Measurements from ENCODE around the gene OR7A17.

OR7A17 gene

DNA sequence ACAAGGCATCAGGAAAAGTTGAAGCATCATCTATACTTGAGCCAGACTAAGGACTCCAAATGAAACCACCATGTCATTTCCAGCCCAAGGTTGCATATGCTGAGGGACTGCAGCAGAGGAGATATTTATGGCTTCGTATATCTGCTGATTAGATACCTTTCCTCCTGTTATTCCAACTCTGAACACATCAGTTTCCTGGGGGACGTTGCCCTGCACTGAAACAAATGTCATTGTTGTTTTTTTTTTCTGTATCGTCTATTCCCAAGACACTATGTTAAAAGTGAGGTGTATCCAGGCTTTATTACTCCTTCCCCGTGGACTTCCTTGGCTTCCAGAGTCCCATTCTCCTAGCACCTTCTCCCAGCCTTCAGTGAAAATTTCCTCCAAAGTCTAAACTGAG lies at the start of gene OR7A17:
Gene OR7A17 (minus strand): TSS at position 101 of the 400 bp plus-strand sequence. CDS start 4,777 bp downstream, outside the sequence.
- no peak for DNase-seq

- DNase-seq, result no peak
These were observed 47.6 kb upstream of the OR7A17 start for GRCh38 chr19:14933506-14933905.

DNA sequence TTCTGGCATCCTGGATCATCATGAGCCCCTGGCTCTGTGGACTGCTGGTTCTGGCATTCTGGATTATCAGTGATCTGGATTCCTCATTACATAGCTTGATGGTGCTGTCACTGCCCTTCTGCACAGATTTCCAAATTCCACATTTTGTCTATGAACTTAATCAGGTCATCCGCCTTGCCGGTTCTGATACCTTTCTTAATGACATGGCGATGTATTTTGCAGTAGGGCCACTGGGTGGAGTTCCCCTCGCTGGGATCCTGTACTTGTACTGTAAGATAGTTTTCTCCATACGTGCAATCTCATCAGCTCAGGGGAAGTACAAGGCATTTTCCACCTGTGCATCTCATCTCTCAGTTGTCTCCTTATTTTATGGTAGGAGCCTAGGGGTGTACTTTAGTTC lies 30.9 kb upstream of the OR7A17 start:
- DNase-seq, result no peak

- no peak for DNase-seq
These were observed 29.2 kb upstream of the OR7A17 start for GRCh38 chr19:14915116-14915515.

- DNase-seq, result no peak
These were observed 20.8 kb upstream of the OR7A17 start for GRCh38 chr19:14906711-14907110.

- no peak for DNase-seq
These were observed 15.8 kb upstream of the OR7A17 start for GRCh38 chr19:14901675-14902260.

- no peak for DNase-seq
These were observed 4.9 kb upstream of the OR7A17 start for GRCh38 chr19:14890643-14891379.

DNA sequence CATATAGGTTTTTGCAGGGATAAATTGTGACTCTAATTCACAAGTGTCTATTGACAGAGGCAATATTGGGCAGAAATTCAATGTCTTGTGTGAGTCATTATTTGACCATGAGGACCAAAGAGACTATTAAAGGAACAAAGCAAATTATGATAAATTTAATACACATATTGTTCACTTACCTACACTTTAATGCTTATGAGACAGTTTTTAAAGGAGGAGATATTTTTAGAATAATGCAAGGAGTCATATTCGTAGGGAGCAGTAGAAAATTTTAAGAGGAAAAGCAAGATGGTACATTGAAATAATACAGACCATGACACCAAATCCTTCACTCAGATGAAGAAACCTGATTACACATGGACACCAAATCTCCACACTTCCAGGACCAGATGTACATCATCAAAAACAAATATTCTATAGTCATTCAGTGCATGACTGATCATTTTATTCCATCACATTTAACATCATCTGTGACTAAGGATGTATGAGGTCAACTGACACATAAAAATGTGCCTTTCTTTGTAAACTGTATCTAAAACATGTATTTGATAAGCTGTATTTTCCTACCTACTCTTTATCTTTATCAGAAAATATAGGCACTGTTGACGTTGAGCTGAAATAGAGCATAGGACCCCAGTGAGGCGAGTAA lies 4.2 kb upstream of the OR7A17 start:
- DNase-seq, result no peak

- no peak for DNase-seq
These were observed 14.2 kb downstream of the OR7A17 start for GRCh38 chr19:14871619-14872230.

DNA sequence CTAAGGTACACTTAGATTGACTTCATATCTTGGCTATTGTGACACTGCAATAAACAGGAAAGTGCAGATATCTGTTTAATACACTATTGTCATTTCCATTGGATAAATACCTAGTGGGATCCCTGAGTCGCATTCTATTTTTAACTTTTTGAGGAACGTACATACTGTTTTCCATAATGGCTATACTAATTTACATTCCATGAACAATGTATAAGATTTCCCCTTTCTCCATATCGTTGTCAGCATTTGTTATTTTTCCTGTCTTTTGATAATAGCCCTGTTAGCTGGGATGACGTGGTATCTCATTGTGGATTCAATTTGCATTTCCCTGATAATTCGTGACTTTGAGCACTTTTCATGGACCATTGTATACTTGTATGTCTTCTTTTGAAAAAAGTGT lies 17.4 kb downstream of the OR7A17 start:
- no peak for DNase-seq

- DNase-seq, result no peak
These were observed 37.1 kb downstream of the OR7A17 start, which contains the start of gene OR7A10 for GRCh38 chr19:14848822-14849221. Gene OR7A10, minus strand, starts transcription at chr19:14848922. Its CDS starts 7,045 bp downstream, at chr19:14841877.

GRCh38 chr19:14843578-14843977 lies 42.4 kb downstream of the OR7A17 start:
- DNase-seq, result no peak

- no peak for DNase-seq
These were observed 42.8 kb downstream of the OR7A17 start for GRCh38 chr19:14843169-14843568.

DNA sequence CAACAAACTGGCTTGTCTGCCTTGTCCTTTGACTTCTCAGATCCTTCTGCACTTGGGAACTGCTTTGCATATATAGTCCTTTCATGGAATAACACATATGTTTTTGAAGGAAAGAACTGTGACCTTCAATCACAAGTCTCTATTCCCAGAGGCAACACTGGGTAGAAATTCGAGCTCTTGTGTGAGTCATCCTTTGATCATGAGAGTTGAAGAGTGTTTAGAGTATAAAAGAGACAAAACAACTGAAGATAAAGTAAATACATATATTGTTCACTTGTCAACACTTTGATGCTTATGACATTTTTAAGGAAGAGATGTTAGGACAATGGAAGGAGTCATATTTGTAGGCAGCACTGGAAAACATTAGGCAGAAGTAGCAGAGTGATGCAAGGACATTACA lies 45.7 kb downstream of the OR7A17 start:
- no peak for DNase-seq

GRCh38 chr19:14837391-14837790 lies 48.5 kb downstream of the OR7A17 start:
- no peak for DNase-seq

GRCh38 chr19:14835011-14835410 lies 50.9 kb downstream of the OR7A17 start, which contains the start of the genes OR7A5 and OR7C1:
Gene OR7A5, minus strand, starts transcription at chr19:14835185. Its CDS starts 6,944 bp downstream, at chr19:14828241.
Gene OR7C1, minus strand, starts transcription at chr19:14835185. Its CDS starts 35,049 bp downstream, at chr19:14800136.
- no peak for DNase-seq

- DNase-seq, result no peak
These were observed 55.2 kb downstream of the OR7A17 start for GRCh38 chr19:14830702-14831101.

Data from activated effector memory CD4-positive, alpha-beta T cell treated with Interleukin-2 at 50 U/mL for 16 hours (primary cell).